K562 (cell line): ENCODE results near the gene RIN3. TPM values are rescaled to one million over a fixed set of nuclear protein-coding genes. Genes with fewer than 3 reads are reported as not detected.

Experiments
- ATAC-seq: fragments of 200-7000 bp; cut with Tn5 transposase; 3 replicates; pipeline ENCODE4 v1.9.1; 2020; ENCODE audit warnings: moderate library complexity
- BruUV-seq: library from RNA; stranded (reverse); fragments of 400-500 nt; replicated peaks from 2 replicates; lab custom pipeline; 2021; lab: Mats Ljungman, UMichigan
- CTCF ChIA-PET: fragments of 300-600 bp; formaldehyde crosslinking; extraction: SDS; loops from one replicate; lab custom pipeline; 2021; ENCODE audit warnings: low intra/inter-chr PET ratio; lab: Yijun Ruan, JAX
- POLR2A ChIA-PET: fragments of 300-600, 350-650 bp; sonication (Branson Sonifier 250); formaldehyde crosslinking; extraction: SDS; loops from one replicate; lab custom pipeline; 2021; ENCODE audit warnings: antibody characterized with exemption, inconsistent platforms; lab: Yijun Ruan, JAX
- DNase-seq, 4 experiments: peaks; one replicate each; pipeline versions ENCODE4 v3.0.0 to v3.0.0-alpha.2; 2011 to 2018; ENCODE audit warnings: low spot score in 3 of 4, mixed read lengths in 3 of 4; ENCODE audit errors: extremely low read depth in 1 of 4
- FAIRE-seq: peaks from 2 replicates; lab custom pipeline; 2011; peaks lifted over from hg19 to GRCh38; lab: Jason Lieb, UNC
- H2AFZ ChIP-seq: 2 replicates; pipeline ENCODE4 v1.6.0; 2011; ENCODE audit warnings: low read depth, low read length, control low read depth, inconsistent platforms
- H3K27ac ChIP-seq: fragments of 200-600 bp; 3 replicates; pipeline ENCODE4 v1.8.0; 2011; ENCODE audit warnings: low read depth, mild to moderate bottlenecking, control low read depth, inconsistent platforms, low read length, moderate library complexity, mixed read lengths; ENCODE audit errors: extremely low read depth
- H3K27me3 ChIP-seq, 2 experiments: fragments of 300-600 bp in 1 of 2; 2 replicates in 1 of 2; 3 replicates in 1 of 2; pipeline versions ENCODE4 v1.6.0 to v1.8.0; 2011; ENCODE audit warnings: inconsistent platforms in 2 of 2, low read length in 2 of 2, mild to moderate bottlenecking in 1 of 2, mixed read lengths in 1 of 2, moderate library complexity in 1 of 2; ENCODE audit not compliant: control insufficient read depth in 2 of 2, insufficient read depth in 2 of 2
- H3K36me3 ChIP-seq: fragments of 300-600 bp; 3 replicates; pipeline ENCODE4 v1.8.0; 2011; ENCODE audit warnings: mild to moderate bottlenecking, low read length, inconsistent platforms; ENCODE audit not compliant: control insufficient read depth, insufficient read depth
- H3K4me1 ChIP-seq, 2 experiments: fragments of 200-600 bp in 1 of 2; replicated peaks in 1 of 2; 2 replicates in 1 of 2; 3 replicates in 1 of 2; pipeline versions ENCODE4 v1.5.1 to v1.8.0; 2011; ENCODE audit warnings: inconsistent platforms in 2 of 2, low read length in 2 of 2, mild to moderate bottlenecking in 1 of 2, mixed read lengths in 1 of 2, moderate library complexity in 1 of 2; ENCODE audit not compliant: control insufficient read depth in 2 of 2, insufficient read depth in 2 of 2
- H3K4me2 ChIP-seq: 2 replicates; pipeline ENCODE4 v1.6.1; 2011; ENCODE audit warnings: low read length, control low read depth, inconsistent platforms, mixed read lengths; ENCODE audit not compliant: insufficient read depth
- H3K4me3 ChIP-seq: fragments of 200-600 bp; sonication (generic), shearing (Covaris generic); 2 replicates; pipeline ENCODE4 v1.5.1; 2016; ENCODE audit warnings: control low read depth, inconsistent platforms
- H3K79me2 ChIP-seq: fragments of 200-600 bp; 3 replicates; pipeline ENCODE4 v1.8.0; 2011; ENCODE audit warnings: low read length, inconsistent platforms; ENCODE audit not compliant: control insufficient read depth, insufficient read depth
- H3K9ac ChIP-seq, 2 experiments: 2 replicates each; pipeline versions ENCODE4 v1.6.0 to v1.6.1; 2011; ENCODE audit warnings: low read depth in 2 of 2, low read length in 2 of 2, control low read depth in 1 of 2, inconsistent platforms in 1 of 2, mild to moderate bottlenecking in 1 of 2, mixed read lengths in 1 of 2; ENCODE audit not compliant: insufficient read depth in 1 of 2
- H3K9me1 ChIP-seq: one replicate; pipeline ENCODE4 v1.6.0; 2011; ENCODE audit warnings: inconsistent platforms, mild to moderate bottlenecking, low read length, moderate library complexity; ENCODE audit not compliant: control insufficient read depth, insufficient read depth
- H3K9me3 ChIP-seq: replicated peaks from 2 replicates; pipeline ENCODE4 v1.5.1; 2011; ENCODE audit warnings: low read depth, low read length, inconsistent platforms; ENCODE audit not compliant: control insufficient read depth, insufficient read depth
- H4K20me1 ChIP-seq: replicated peaks from 2 replicates; pipeline ENCODE4 v1.6.1; 2011; ENCODE audit warnings: low read length, inconsistent platforms, mixed read lengths; ENCODE audit not compliant: control insufficient read depth, insufficient read depth
- ARID3A ChIP-seq: IDR thresholded peaks from 2 replicates; pipeline ENCODE4 v1.6.1; 2012; ENCODE audit warnings: low read depth, low read length, improper control_type of control experiment, borderline replicate concordance
- ATF1 ChIP-seq, 2 experiments: fragments of 450-650 bp in 1 of 2; IDR thresholded peaks; 2 replicates each; pipeline ENCODE4 v1.6.1; 2016; ENCODE audit warnings: missing compliant biosample characterization in 1 of 2, missing genetic modification characterization in 1 of 2
- BDP1 ChIP-seq: IDR thresholded peaks from 3 replicates; pipeline ENCODE4 v1.6.1; 2011; ENCODE audit not compliant: insufficient read length, insufficient read depth
- NCOA4 ChIP-seq: fragments of 450-650 bp; IDR thresholded peaks from 2 replicates; pipeline ENCODE4 v1.6.1; 2018; ENCODE audit warnings: mild to moderate bottlenecking; ENCODE audit not compliant: partially characterized antibody
- POLR3A ChIP-seq: IDR thresholded peaks from 2 replicates; pipeline ENCODE4 v1.6.1; 2011; ENCODE audit warnings: borderline replicate concordance, mild to moderate bottlenecking, moderate library complexity; ENCODE audit not compliant: insufficient read length, insufficient read depth; ENCODE audit errors: extremely low read depth
- PREB ChIP-seq: sonication (generic); formaldehyde crosslinking; IDR thresholded peaks from 2 replicates; pipeline ENCODE4 v1.8.1; 2023; ENCODE audit warnings: mild to moderate bottlenecking, missing genetic modification reagents
- RFX1 ChIP-seq: fragments of 450-650 bp; IDR thresholded peaks from 2 replicates; pipeline ENCODE4 v1.6.1; 2016; ENCODE audit warnings: mild to moderate bottlenecking, moderate library complexity
- SLC30A9 ChIP-seq: fragments of 250-450 bp; sonication (Bioruptor Pico); IDR thresholded peaks from 2 replicates; pipeline ENCODE4 v1.8.0; 2022; ENCODE audit warnings: mild to moderate bottlenecking, moderate library complexity
- STAT5B ChIP-seq: fragments of 250-450 bp; sonication (Bioruptor Pico); IDR thresholded peaks from 2 replicates; pipeline ENCODE4 v1.8.0; 2021; ENCODE audit warnings: mild to moderate bottlenecking, inconsistent platforms
- TAL1 ChIP-seq: fragments of 450-650 bp; IDR thresholded peaks from 2 replicates; pipeline ENCODE4 v1.6.1; 2016; ENCODE audit warnings: mild to moderate bottlenecking
- ZNF212 ChIP-seq: fragments of 450-650 bp; formaldehyde crosslinking; IDR thresholded peaks from 2 replicates; pipeline ENCODE4 v1.4.0; 2020; ENCODE audit warnings: mild to moderate bottlenecking
- ZNF445 ChIP-seq: fragments of 250-450 bp; sonication (Bioruptor Pico); IDR thresholded peaks from 2 replicates; pipeline ENCODE4 v1.4.0; 2020; ENCODE audit warnings: low read depth, mild to moderate bottlenecking, moderate library complexity
- ZZZ3 ChIP-seq: fragments of 450-650 bp; IDR thresholded peaks from 2 replicates; pipeline ENCODE4 v1.6.1; 2016; ENCODE audit warnings: antibody characterized with exemption, mild to moderate bottlenecking, moderate library complexity
- WGBS: fragments of 100-300 bp; shearing (Covaris generic); methylation state at CpG from one replicate; pipeline ENCODE4 v1.1.6; 2016; ENCODE audit warnings: low coverage, mixed read lengths; ENCODE audit not compliant: insufficient coverage; ENCODE audit errors: missing lambda C conversion rate; 5-methylcytosine and 5-hydroxymethylcytosine counted together
- in situ Hi-C: fragments of 300-500 bp; cut with MboI; formaldehyde crosslinking; loops from 4 replicates; pipeline ENCODE4 v1.15.0; 2018; ENCODE audit warnings: inconsistent platforms, mixed read lengths
- intact Hi-C: fragments of 100-400 bp; cut with micrococcal nuclease; formaldehyde crosslinking; loops from 2 replicates; pipeline ENCODE4 v1.14.2; 2022
- polyA plus RNA-seq, 8 experiments: library from polyadenylated mRNA; depleted of rRNA in 4 of 8; stranded (reverse) in 5 of 8; unstranded in 3 of 8; fragments of >200 nt; fragmentation: Nextera tagmentation in 2 of 8; fragmentation: Illumina TruSeq in 1 of 8; extraction: Ambion mirVana in 2 of 8; extraction: Trizol in 1 of 8; gene quantifications; 2 replicates each; pipeline versions ENCODE4 v1.2.1 to v1.2.3, GENCODE V29; 2011 to 2014; ENCODE audit warnings: inconsistent platforms in 1 of 8, missing spikeins in 1 of 8
- total RNA-seq, 7 experiments: library from RNA; depleted of rRNA in 6 of 7; stranded (reverse); fragments of >200 nt in 6 of 7; fragmentation: Illumina TruSeq in 2 of 7; extraction: Trizol in 2 of 7; gene quantifications; 2 replicates each; pipeline versions ENCODE4 v1.2.1 to v1.2.3, GENCODE V29; 2011 to 2021; ENCODE audit warnings: low replicate concordance in 1 of 7
- TF ChIP-seq, protein P1 (sequence below), 2 experiments: IDR thresholded peaks in 1 of 2; conservative IDR thresholded peaks in 1 of 2; 2 replicates each; pipeline ENCODE4 v1.6.1; 2016; ENCODE audit warnings: low read depth in 2 of 2, mild to moderate bottlenecking in 1 of 2, missing compliant biosample characterization in 1 of 2, missing genetic modification characterization in 1 of 2, moderate library complexity in 1 of 2
- TF ChIP-seq, protein P2 (sequence below): sonication (generic); formaldehyde crosslinking; IDR thresholded peaks from 2 replicates; pipeline ENCODE4 v1.8.1; 2023; ENCODE audit warnings: mild to moderate bottlenecking, missing genetic modification reagents, moderate library complexity

The RIN3 gene
- total and polyA plus RNA-seq, 9 of the 15 experiments (the other 6 are each of a cell fraction or from before 2014, with no cell fraction given) = 0.01 to 0.49 (median 0.08) TPM; not detected in 5

DNA sequence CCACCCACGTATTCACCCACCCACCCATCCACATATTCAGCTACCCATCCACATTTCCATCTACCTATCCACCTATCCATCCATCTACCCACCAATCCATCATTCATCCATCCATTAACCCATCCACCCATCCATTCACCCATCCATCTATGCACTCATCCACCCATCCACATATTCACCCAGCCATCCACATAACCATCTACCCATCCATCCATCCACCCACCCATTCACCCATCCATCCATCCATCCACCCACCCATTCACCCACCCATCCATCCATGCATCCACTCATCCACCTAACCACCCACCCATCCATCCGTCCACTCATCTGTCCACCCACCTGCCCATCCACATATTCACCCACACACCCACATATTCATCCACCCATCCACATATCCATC, 164.4 kb downstream of the RIN3 start:
- BruUV-seq = no TSS peak
- Histone ChIP-seq H3K9ac (no peak overlapping the region), H3K4me3 (no peak overlapping the region), H3K9me1 (no peaks in the 10 kb centered on the region), H3K27ac (no peak overlapping the region), H3K4me2 (no peak overlapping the region), H3K9me3 (no peaks in the 10 kb centered on the region), H3K79me2 (no peaks in the 10 kb centered on the region), H3K27me3 (peaks cover 0 to 12% of the 10 kb centered on the region in 2 experiments; a peak in 1 of 5 replicates), H2AFZ (no peak overlapping the region), H4K20me1 (no peaks in the 10 kb centered on the region), H3K4me1 (no peaks in the 10 kb centered on the region; a peak in 1 of 5 replicates), H3K36me3 (no peaks in the 10 kb centered on the region)
- TF ChIP-seq, protein P1, sequence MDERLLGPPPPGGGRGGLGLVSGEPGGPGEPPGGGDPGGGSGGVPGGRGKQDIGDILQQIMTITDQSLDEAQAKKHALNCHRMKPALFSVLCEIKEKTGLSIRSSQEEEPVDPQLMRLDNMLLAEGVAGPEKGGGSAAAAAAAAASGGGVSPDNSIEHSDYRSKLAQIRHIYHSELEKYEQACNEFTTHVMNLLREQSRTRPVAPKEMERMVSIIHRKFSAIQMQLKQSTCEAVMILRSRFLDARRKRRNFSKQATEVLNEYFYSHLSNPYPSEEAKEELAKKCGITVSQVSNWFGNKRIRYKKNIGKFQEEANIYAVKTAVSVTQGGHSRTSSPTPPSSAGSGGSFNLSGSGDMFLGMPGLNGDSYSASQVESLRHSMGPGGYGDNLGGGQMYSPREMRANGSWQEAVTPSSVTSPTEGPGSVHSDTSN (CRISPR knock-in tag; IDR thresholded peaks at IDR 0.05; ENCODE audit: low read depth) = no peak
- TF ChIP-seq, protein P1 (tag; conservative IDR thresholded peaks at IDR 0.05; ENCODE audit: low read depth) = no peak
- TF ChIP-seq ZNF445 (CRISPR knock-in tag) (no peak), RFX1 (no peak), ZNF212 (CRISPR knock-in tag) (no peak), ZZZ3 (no peak), NCOA4 (no peak), BDP1 (no peak), TAL1 (no peak), SLC30A9 (CRISPR knock-in tag) (no peak), POLR3A (no peak), ARID3A (no peak), STAT5B (CRISPR knock-in tag) (no peak), ATF1 (CRISPR knock-in tag; IDR thresholded peaks at IDR 0.05) (no peak), ATF1 (tag; IDR thresholded peaks at IDR 0.05) (no peak), PREB (CRISPR knock-in tag) (no peak)
- TF ChIP-seq, protein P2, sequence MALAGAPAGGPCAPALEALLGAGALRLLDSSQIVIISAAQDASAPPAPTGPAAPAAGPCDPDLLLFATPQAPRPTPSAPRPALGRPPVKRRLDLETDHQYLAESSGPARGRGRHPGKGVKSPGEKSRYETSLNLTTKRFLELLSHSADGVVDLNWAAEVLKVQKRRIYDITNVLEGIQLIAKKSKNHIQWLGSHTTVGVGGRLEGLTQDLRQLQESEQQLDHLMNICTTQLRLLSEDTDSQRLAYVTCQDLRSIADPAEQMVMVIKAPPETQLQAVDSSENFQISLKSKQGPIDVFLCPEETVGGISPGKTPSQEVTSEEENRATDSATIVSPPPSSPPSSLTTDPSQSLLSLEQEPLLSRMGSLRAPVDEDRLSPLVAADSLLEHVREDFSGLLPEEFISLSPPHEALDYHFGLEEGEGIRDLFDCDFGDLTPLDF (CRISPR knock-in tag) = no peak
- in situ Hi-C loops (no loop called here), intact Hi-C loops (no loop called here)
- POLR2A ChIA-PET = no interaction called here
- 0% methylated on average over 1 of the region's 2 CpGs for WGBS
- FAIRE-seq (no peak), ATAC-seq (no peak), DNase-seq (no peak)
- CTCF ChIA-PET = no interaction called here
